PC-3 (cell line): Measurements from ENCODE around the gene TRPM8. TPM values are rescaled to one million over a fixed set of nuclear protein-coding genes. Genes with fewer than 3 reads are reported as not detected.

Experiments used
- ATAC-seq: fragments of 200-7000 bp; cut with Tn5 transposase; 2 replicates; pipeline ENCODE4 v1.9.1; 2020; ENCODE audit warnings: mild to moderate bottlenecking, moderate library complexity
- BruUV-seq: library from RNA; stranded (reverse); fragments of 400-500 nt; replicated peaks from 2 replicates; lab custom pipeline; 2021; lab: Mats Ljungman, UMichigan
- CTCF ChIA-PET: fragments of 300-600 bp; sonication (Branson Sonifier 250); formaldehyde crosslinking; loops from one replicate; lab custom pipeline; 2022; ENCODE audit warnings: antibody characterized with exemption; lab: Charles Lee
- POLR2A ChIA-PET: fragments of 300-600 bp; sonication (Branson Sonifier 250); formaldehyde crosslinking; loops from one replicate; lab custom pipeline; 2022; ENCODE audit warnings: antibody characterized with exemption; ENCODE audit not compliant: unreplicated experiment; lab: Charles Lee
- DNase-seq: peaks from one replicate; pipeline ENCODE4 v3.0.0-alpha.2; 2015
- H2AFZ ChIP-seq: fragments of 300-600 bp; sonication (generic); 2 replicates; pipeline ENCODE4 v1.6.0; 2016; ENCODE audit warnings: antibody characterized with exemption, low read length
- H3F3A ChIP-seq: fragments of 300-600 bp; sonication (generic); one replicate; pipeline ENCODE4 v1.6.0; 2017; ENCODE audit warnings: antibody characterized with exemption, low read length, control low read depth, mild to moderate bottlenecking; ENCODE audit not compliant: unreplicated experiment
- H3K27ac ChIP-seq: fragments of 300-600 bp; sonication (generic); 2 replicates; pipeline ENCODE4 v1.5.1; 2016; ENCODE audit warnings: mild to moderate bottlenecking, low read length
- H3K27me3 ChIP-seq: fragments of 300-600 bp; sonication (generic); 2 replicates; pipeline ENCODE4 v1.6.1; 2016; ENCODE audit warnings: low read length, mixed read lengths
- H3K36me3 ChIP-seq: fragments of 300-600 bp; sonication (generic); 2 replicates; pipeline ENCODE4 v1.6.1; 2016; ENCODE audit warnings: low read depth, mixed run types, low read length, mixed read lengths
- H3K4me1 ChIP-seq: fragments of 300-600 bp; sonication (generic); 2 replicates; pipeline ENCODE4 v1.5.1; 2016; ENCODE audit warnings: low read length; ENCODE audit not compliant: insufficient read depth
- H3K4me2 ChIP-seq: fragments of 300-600 bp; sonication (generic); 2 replicates; pipeline ENCODE4 v1.6.0; 2016; ENCODE audit warnings: low read length
- H3K4me3 ChIP-seq: fragments of 300-600 bp; sonication (generic); 2 replicates; pipeline ENCODE4 v1.5.1; 2016; ENCODE audit warnings: mild to moderate bottlenecking, low read length, mixed read lengths
- H3K79me2 ChIP-seq: fragments of 300-600 bp; sonication (generic); 2 replicates; pipeline ENCODE4 v1.6.1; 2017; ENCODE audit warnings: low read length, mixed read lengths
- H3K9ac ChIP-seq: fragments of 300-600 bp; sonication (generic); 2 replicates; pipeline ENCODE4 v1.6.0; 2016; ENCODE audit warnings: mild to moderate bottlenecking, low read length
- H3K9me2 ChIP-seq: fragments of 300-600 bp; sonication (generic); replicated peaks from 2 replicates; pipeline ENCODE4 v1.6.1; 2016; ENCODE audit warnings: mixed run types, low read length, mixed read lengths
- H3K9me3 ChIP-seq: fragments of 300-600 bp; sonication (generic); 2 replicates; pipeline ENCODE4 v1.6.1; 2016; ENCODE audit warnings: low read length, mixed read lengths
- H4K20me1 ChIP-seq: fragments of 300-600 bp; sonication (generic); 2 replicates; pipeline ENCODE4 v1.6.1; 2016; ENCODE audit warnings: low read length, mixed read lengths
- EZH2 ChIP-seq: fragments of 300-600 bp; sonication (generic); IDR thresholded peaks from one replicate; pipeline ENCODE4 v1.6.1; 2017; ENCODE audit warnings: antibody characterized with exemption, mild to moderate bottlenecking, low read length; ENCODE audit not compliant: unreplicated experiment
- EZH2phosphoT487 ChIP-seq: fragments of 300-600 bp; sonication (generic); IDR thresholded peaks from 2 replicates; pipeline ENCODE4 v1.6.1; 2018; ENCODE audit warnings: mild to moderate bottlenecking, antibody characterized with exemption, low read length, borderline replicate concordance
- intact Hi-C: fragments of 100-400 bp; cut with micrococcal nuclease; formaldehyde crosslinking; loops from 2 replicates; pipeline ENCODE4 v1.9.0; 2023
- total RNA-seq: library from RNA; depleted of rRNA; stranded (reverse); fragments of >200 nt; gene quantifications from 2 replicates; pipeline ENCODE4 v1.2.3, GENCODE V29; 2014
- TF ChIP-seq, protein P1 (sequence below): fragments of 300-600 bp; sonication (generic); conservative IDR thresholded peaks from 2 replicates; pipeline ENCODE4 v1.5.1; 2017; ENCODE audit warnings: antibody characterized with exemption, low read depth, mild to moderate bottlenecking, low read length

Gene TRPM8
- total RNA-seq, 1 experiment from 2014 or later, result not detected

DNA sequence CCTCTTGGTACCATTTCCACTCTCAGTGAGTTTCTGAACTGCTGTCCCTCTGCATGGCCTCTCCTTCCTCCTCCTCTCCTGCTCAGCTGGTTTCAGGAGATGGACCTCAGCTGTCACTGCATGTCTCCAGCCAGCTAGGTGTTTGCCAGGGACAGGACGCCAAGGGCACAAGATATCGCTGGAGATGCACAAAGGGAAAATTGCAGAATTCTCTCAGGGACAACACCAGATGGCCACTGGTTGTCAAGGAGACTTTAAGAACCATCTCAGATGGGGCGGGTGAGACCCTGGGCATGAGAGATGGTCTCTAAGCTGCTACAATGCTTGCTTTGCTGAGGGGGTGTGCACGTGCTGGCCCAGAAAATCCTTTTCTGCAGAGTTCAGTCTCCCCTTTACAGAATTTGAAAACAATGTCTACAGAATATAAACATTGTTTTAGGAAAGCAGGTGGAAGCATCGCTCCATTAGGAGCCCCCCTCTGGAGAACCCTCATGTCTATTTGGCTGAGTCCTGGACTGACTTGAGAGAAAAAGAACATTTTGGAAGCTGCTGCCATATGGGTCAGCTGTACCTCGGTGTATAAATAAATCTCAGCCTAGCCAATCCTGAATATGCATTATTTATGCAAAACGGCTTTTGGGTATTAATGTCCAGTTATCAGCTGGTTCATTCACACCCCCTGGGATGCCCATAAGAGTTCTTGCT lies 75.5 kb downstream of the TRPM8 start:
- Histone ChIP-seq H3K4me1 (no peaks in the 10 kb centered on the region), H3K9ac (no peak overlapping the region), H3K4me3 (no peak overlapping the region), H3K79me2 (no peaks in the 10 kb centered on the region), H3K9me2 (no peaks in the 10 kb centered on the region), H3K36me3 (no peaks in the 10 kb centered on the region), H3K9me3 (no peaks in the 10 kb centered on the region), H3K4me2 (no peak overlapping the region), H3K27ac (no peak overlapping the region), H3K27me3 (no peaks in the 10 kb centered on the region), H2AFZ (no peak overlapping the region), H4K20me1 (no peaks in the 10 kb centered on the region), H3F3A (no peaks in the 10 kb centered on the region)
- DNase-seq (no peak), ATAC-seq (no peak)
- TF ChIP-seq, protein P1, sequence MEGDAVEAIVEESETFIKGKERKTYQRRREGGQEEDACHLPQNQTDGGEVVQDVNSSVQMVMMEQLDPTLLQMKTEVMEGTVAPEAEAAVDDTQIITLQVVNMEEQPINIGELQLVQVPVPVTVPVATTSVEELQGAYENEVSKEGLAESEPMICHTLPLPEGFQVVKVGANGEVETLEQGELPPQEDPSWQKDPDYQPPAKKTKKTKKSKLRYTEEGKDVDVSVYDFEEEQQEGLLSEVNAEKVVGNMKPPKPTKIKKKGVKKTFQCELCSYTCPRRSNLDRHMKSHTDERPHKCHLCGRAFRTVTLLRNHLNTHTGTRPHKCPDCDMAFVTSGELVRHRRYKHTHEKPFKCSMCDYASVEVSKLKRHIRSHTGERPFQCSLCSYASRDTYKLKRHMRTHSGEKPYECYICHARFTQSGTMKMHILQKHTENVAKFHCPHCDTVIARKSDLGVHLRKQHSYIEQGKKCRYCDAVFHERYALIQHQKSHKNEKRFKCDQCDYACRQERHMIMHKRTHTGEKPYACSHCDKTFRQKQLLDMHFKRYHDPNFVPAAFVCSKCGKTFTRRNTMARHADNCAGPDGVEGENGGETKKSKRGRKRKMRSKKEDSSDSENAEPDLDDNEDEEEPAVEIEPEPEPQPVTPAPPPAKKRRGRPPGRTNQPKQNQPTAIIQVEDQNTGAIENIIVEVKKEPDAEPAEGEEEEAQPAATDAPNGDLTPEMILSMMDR, result no peak
- TF ChIP-seq EZH2phosphoT487 (no peak), EZH2 (no peak)
- intact Hi-C loops, result no loop called here
- no TSS peak for BruUV-seq
- POLR2A ChIA-PET, result no interaction called here
- CTCF ChIA-PET, result no interaction called here

DNA sequence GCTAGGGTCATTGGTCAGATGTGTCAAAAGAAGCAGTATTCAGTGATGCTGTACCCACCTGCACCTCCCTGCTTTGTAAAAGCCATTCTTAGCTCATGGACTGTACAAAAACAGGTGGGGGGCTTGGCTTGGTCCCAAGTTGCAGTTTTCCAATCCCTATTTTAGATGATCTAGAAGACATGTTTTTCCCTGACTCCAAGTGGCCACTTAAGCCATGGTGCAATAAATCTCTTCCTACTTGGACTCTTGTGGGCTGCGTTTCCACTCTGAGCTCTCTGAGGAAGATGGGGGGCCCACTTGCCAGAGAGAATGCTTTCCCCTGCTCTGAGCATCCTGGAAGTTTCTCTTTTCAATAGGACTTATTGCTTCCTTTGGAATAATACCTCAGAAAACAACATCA lies 76.3 kb downstream of the TRPM8 start:
- no peak overlapping the region for H3K9ac ChIP-seq
- intact Hi-C loops, result no loop called here
- DNase-seq (no peak), ATAC-seq (no peak)
- CTCF ChIA-PET, result no interaction called here
- POLR2A ChIA-PET, result no interaction called here
- H3K79me2 ChIP-seq, result no peaks in the 10 kb centered on the region
- H3K4me2 ChIP-seq, result no peak overlapping the region
- no peaks in the 10 kb centered on the region for H3F3A ChIP-seq
- H4K20me1 ChIP-seq, result no peaks in the 10 kb centered on the region
- no peaks in the 10 kb centered on the region for H3K36me3 ChIP-seq
- no peaks in the 10 kb centered on the region for H3K9me2 ChIP-seq
- H3K27ac ChIP-seq, result no peak overlapping the region
- H3K4me1 ChIP-seq, result no peaks in the 10 kb centered on the region
- no peak for TF ChIP-seq EZH2phosphoT487
- TF ChIP-seq, protein P1, result no peak
- no peak for TF ChIP-seq EZH2
- no peaks in the 10 kb centered on the region for H3K27me3 ChIP-seq
- no TSS peak for BruUV-seq
- no peak overlapping the region for H3K4me3 ChIP-seq
- H2AFZ ChIP-seq, result no peak overlapping the region
- H3K9me3 ChIP-seq, result no peaks in the 10 kb centered on the region

DNA sequence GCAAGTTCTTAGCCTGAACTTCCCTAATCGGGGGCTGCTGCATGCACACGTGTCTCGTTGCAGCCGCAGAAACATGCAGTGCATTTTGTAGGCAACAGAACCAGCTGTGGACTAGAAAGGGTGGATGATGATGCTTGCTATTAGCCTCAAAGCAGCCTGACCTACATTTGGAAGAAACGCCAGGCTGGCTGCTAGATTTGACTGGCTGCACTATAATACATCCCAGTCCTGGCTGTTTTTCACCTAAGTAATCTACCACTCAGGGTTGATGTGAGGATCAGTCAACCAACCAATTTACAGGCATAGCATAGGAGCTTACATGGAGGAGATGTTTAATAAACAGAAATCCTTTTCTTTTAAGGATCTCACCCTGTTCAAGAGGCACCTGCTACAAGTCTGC lies 77.0 kb downstream of the TRPM8 start:
- intact Hi-C loops, result no loop called here
- H3K9ac ChIP-seq, result no peak overlapping the region
- H3K79me2 ChIP-seq, result no peaks in the 10 kb centered on the region
- TF ChIP-seq, protein P1, result no peak
- TF ChIP-seq EZH2 (no peak), EZH2phosphoT487 (no peak)
- CTCF ChIA-PET, result no interaction called here
- POLR2A ChIA-PET, result no interaction called here
- H3F3A ChIP-seq, result no peaks in the 10 kb centered on the region
- DNase-seq (no peak), ATAC-seq (no peak)
- no peak overlapping the region for H3K4me3 ChIP-seq
- H3K9me2 ChIP-seq, result no peaks in the 10 kb centered on the region
- H3K27ac ChIP-seq, result no peak overlapping the region
- H3K4me2 ChIP-seq, result no peak overlapping the region
- BruUV-seq, result no TSS peak
- H4K20me1 ChIP-seq, result no peaks in the 10 kb centered on the region
- H2AFZ ChIP-seq, result no peak overlapping the region
- H3K4me1 ChIP-seq, result no peaks in the 10 kb centered on the region
- no peaks in the 10 kb centered on the region for H3K9me3 ChIP-seq
- H3K36me3 ChIP-seq, result no peaks in the 10 kb centered on the region
- no peaks in the 10 kb centered on the region for H3K27me3 ChIP-seq
